ENCODE results near the gene TBX5. TPM values are rescaled to one million over a fixed set of nuclear protein-coding genes. Genes with fewer than 3 reads are reported as not detected.

Gene TBX5
- polyA plus RNA-seq, 1 donor, result not detected

GRCh38 chr12:114344303-114344663 is 61.7 kb downstream of the TBX5 start:
- Histone ChIP-seq H3K27me3 (ENCODE audit: control insufficient read depth, insufficient read depth, low read length) (no peaks in the 10 kb centered on the region), H3K27ac (ENCODE audit: low read length) (no peak overlapping the region), H3K9me3 (ENCODE audit: control insufficient read depth, low read depth, low read length) (no peaks in the 10 kb centered on the region), H3K4me1 (ENCODE audit: control insufficient read depth, insufficient read depth, low read length) (no peaks in the 10 kb centered on the region), H3K36me3 (ENCODE audit: control insufficient read depth, insufficient read depth, low read length) (no peaks in the 10 kb centered on the region), H3K4me3 (ENCODE audit: low read length) (no peak overlapping the region)
- no CpG with 5 or more reads among the region's 1 CpG for WGBS (ENCODE audit: insufficient coverage, low lambda C conversion rate)
- no peak for DNase-seq

- Histone ChIP-seq H3K4me1 (ENCODE audit: control insufficient read depth, insufficient read depth, low read length) (no peaks in the 10 kb centered on the region), H3K4me3 (ENCODE audit: low read length) (no peak overlapping the region), H3K27ac (ENCODE audit: low read length) (no peak overlapping the region), H3K27me3 (ENCODE audit: control insufficient read depth, insufficient read depth, low read length) (no peaks in the 10 kb centered on the region), H3K9me3 (ENCODE audit: control insufficient read depth, low read depth, low read length) (no peaks in the 10 kb centered on the region), H3K36me3 (ENCODE audit: control insufficient read depth, insufficient read depth, low read length) (no peaks in the 10 kb centered on the region)
- WGBS (ENCODE audit: insufficient coverage, low lambda C conversion rate), result no CpG with 5 or more reads among the region's 4 CpGs
- DNase-seq, result no peak
These were observed 62.2 kb downstream of the TBX5 start for GRCh38 chr12:114343585-114344302.

GRCh38 chr12:114342656-114343055 is 63.3 kb downstream of the TBX5 start:
- WGBS (ENCODE audit: insufficient coverage, low lambda C conversion rate), result 100% methylated on average over 1 of the region's 5 CpGs
- DNase-seq, result no peak
- no peaks in the 10 kb centered on the region for H3K36me3 ChIP-seq (ENCODE audit: control insufficient read depth, insufficient read depth, low read length)

GRCh38 chr12:114341635-114342034 is 64.3 kb downstream of the TBX5 start:
- DNase-seq, result no peak
- no peaks in the 10 kb centered on the region for H3K27me3 ChIP-seq (ENCODE audit: control insufficient read depth, insufficient read depth, low read length)
- WGBS (ENCODE audit: insufficient coverage, low lambda C conversion rate), result 90% methylated on average over 3 of the region's 6 CpGs
- no peak overlapping the region for H3K4me3 ChIP-seq (ENCODE audit: low read length)
- no peak overlapping the region for H3K27ac ChIP-seq (ENCODE audit: low read length)
- no peaks in the 10 kb centered on the region for H3K36me3 ChIP-seq (ENCODE audit: control insufficient read depth, insufficient read depth, low read length)
- H3K9me3 ChIP-seq (ENCODE audit: control insufficient read depth, low read depth, low read length), result no peaks in the 10 kb centered on the region
- no peaks in the 10 kb centered on the region for H3K4me1 ChIP-seq (ENCODE audit: control insufficient read depth, insufficient read depth, low read length)

More at GRCh38 chr12:114342656-114343055, 63.3 kb downstream of the TBX5 start:
- Histone ChIP-seq H3K9me3 (ENCODE audit: control insufficient read depth, low read depth, low read length) (no peaks in the 10 kb centered on the region), H3K4me3 (ENCODE audit: low read length) (no peak overlapping the region), H3K27me3 (ENCODE audit: control insufficient read depth, insufficient read depth, low read length) (no peaks in the 10 kb centered on the region), H3K4me1 (ENCODE audit: control insufficient read depth, insufficient read depth, low read length) (no peaks in the 10 kb centered on the region), H3K27ac (ENCODE audit: low read length) (no peak overlapping the region)

GRCh38 chr12:114340231-114340630 is 65.7 kb downstream of the TBX5 start:
- Histone ChIP-seq H3K27me3 (ENCODE audit: control insufficient read depth, insufficient read depth, low read length) (no peaks in the 10 kb centered on the region), H3K4me1 (ENCODE audit: control insufficient read depth, insufficient read depth, low read length) (no peaks in the 10 kb centered on the region), H3K27ac (ENCODE audit: low read length) (no peak overlapping the region), H3K9me3 (ENCODE audit: control insufficient read depth, low read depth, low read length) (no peaks in the 10 kb centered on the region), H3K4me3 (ENCODE audit: low read length) (no peak overlapping the region), H3K36me3 (ENCODE audit: control insufficient read depth, insufficient read depth, low read length) (no peaks in the 10 kb centered on the region)
- no peak for DNase-seq
- 60% methylated on average over 1 of the region's 3 CpGs for WGBS (ENCODE audit: insufficient coverage, low lambda C conversion rate)

GRCh38 chr12:114339626-114340025 is 66.3 kb downstream of the TBX5 start:
- 67% methylated on average over 1 of the region's 2 CpGs for WGBS (ENCODE audit: insufficient coverage, low lambda C conversion rate)
- H3K36me3 ChIP-seq (ENCODE audit: control insufficient read depth, insufficient read depth, low read length), result no peaks in the 10 kb centered on the region
- no peak overlapping the region for H3K27ac ChIP-seq (ENCODE audit: low read length)
- H3K27me3 ChIP-seq (ENCODE audit: control insufficient read depth, insufficient read depth, low read length), result no peaks in the 10 kb centered on the region
- DNase-seq, result no peak
- no peak overlapping the region for H3K4me3 ChIP-seq (ENCODE audit: low read length)
- H3K4me1 ChIP-seq (ENCODE audit: control insufficient read depth, insufficient read depth, low read length), result no peaks in the 10 kb centered on the region
- no peaks in the 10 kb centered on the region for H3K9me3 ChIP-seq (ENCODE audit: control insufficient read depth, low read depth, low read length)

- no CpG with 5 or more reads among the region's 5 CpGs for WGBS (ENCODE audit: insufficient coverage, low lambda C conversion rate)
- no peaks in the 10 kb centered on the region for H3K36me3 ChIP-seq (ENCODE audit: control insufficient read depth, insufficient read depth, low read length)
These were observed 70.3 kb downstream of the TBX5 start for GRCh38 chr12:114335607-114336006.

GRCh38 chr12:114334395-114334794 is 71.5 kb downstream of the TBX5 start:
- no CpG with 5 or more reads among the region's 5 CpGs for WGBS (ENCODE audit: insufficient coverage, low lambda C conversion rate)
- Histone ChIP-seq H3K4me1 (ENCODE audit: control insufficient read depth, insufficient read depth, low read length) (no peaks in the 10 kb centered on the region), H3K9me3 (ENCODE audit: control insufficient read depth, low read depth, low read length) (no peaks in the 10 kb centered on the region), H3K27ac (ENCODE audit: low read length) (no peak overlapping the region), H3K4me3 (ENCODE audit: low read length) (no peak overlapping the region), H3K36me3 (ENCODE audit: control insufficient read depth, insufficient read depth, low read length) (no peaks in the 10 kb centered on the region), H3K27me3 (ENCODE audit: control insufficient read depth, insufficient read depth, low read length) (peaks cover 2% of the 10 kb centered on the region)
- DNase-seq, result no peak

More at GRCh38 chr12:114335607-114336006, 70.3 kb downstream of the TBX5 start:
- no peaks in the 10 kb centered on the region for H3K9me3 ChIP-seq (ENCODE audit: control insufficient read depth, low read depth, low read length)
- no peaks in the 10 kb centered on the region for H3K4me1 ChIP-seq (ENCODE audit: control insufficient read depth, insufficient read depth, low read length)
- no peak overlapping the region for H3K27ac ChIP-seq (ENCODE audit: low read length)
- H3K27me3 ChIP-seq (ENCODE audit: control insufficient read depth, insufficient read depth, low read length), result peaks cover 2% of the 10 kb centered on the region
- no peak for DNase-seq
- H3K4me3 ChIP-seq (ENCODE audit: low read length), result no peak overlapping the region

- WGBS (ENCODE audit: insufficient coverage, low lambda C conversion rate), result no CpG with 5 or more reads among the region's 2 CpGs
- H3K9me3 ChIP-seq (ENCODE audit: control insufficient read depth, low read depth, low read length), result no peaks in the 10 kb centered on the region
These were observed 77.7 kb downstream of the TBX5 start for GRCh38 chr12:114328292-114328691.

GRCh38 chr12:114327765-114328164 is 78.2 kb downstream of the TBX5 start:
- no peaks in the 10 kb centered on the region for H3K36me3 ChIP-seq (ENCODE audit: control insufficient read depth, insufficient read depth, low read length)
- peaks cover 2% of the 10 kb centered on the region for H3K27me3 ChIP-seq (ENCODE audit: control insufficient read depth, insufficient read depth, low read length)
- DNase-seq, result no peak
- no peak overlapping the region for H3K4me3 ChIP-seq (ENCODE audit: low read length)
- H3K27ac ChIP-seq (ENCODE audit: low read length), result no peak overlapping the region
- H3K4me1 ChIP-seq (ENCODE audit: control insufficient read depth, insufficient read depth, low read length), result no peaks in the 10 kb centered on the region
- no peaks in the 10 kb centered on the region for H3K9me3 ChIP-seq (ENCODE audit: control insufficient read depth, low read depth, low read length)

More at GRCh38 chr12:114328292-114328691, 77.7 kb downstream of the TBX5 start:
- no peaks in the 10 kb centered on the region for H3K36me3 ChIP-seq (ENCODE audit: control insufficient read depth, insufficient read depth, low read length)
- no peak for DNase-seq
- H3K4me3 ChIP-seq (ENCODE audit: low read length), result no peak overlapping the region
- H3K4me1 ChIP-seq (ENCODE audit: control insufficient read depth, insufficient read depth, low read length), result no peaks in the 10 kb centered on the region
- peaks cover 2% of the 10 kb centered on the region for H3K27me3 ChIP-seq (ENCODE audit: control insufficient read depth, insufficient read depth, low read length)
- H3K27ac ChIP-seq (ENCODE audit: low read length), result no peak overlapping the region

- Histone ChIP-seq H3K27me3 (ENCODE audit: control insufficient read depth, insufficient read depth, low read length) (peaks cover 9% of the 10 kb centered on the region), H3K36me3 (ENCODE audit: control insufficient read depth, insufficient read depth, low read length) (no peaks in the 10 kb centered on the region), H3K4me1 (ENCODE audit: control insufficient read depth, insufficient read depth, low read length) (no peaks in the 10 kb centered on the region), H3K27ac (ENCODE audit: low read length) (no peak overlapping the region), H3K9me3 (ENCODE audit: control insufficient read depth, low read depth, low read length) (no peaks in the 10 kb centered on the region), H3K4me3 (ENCODE audit: low read length) (no peak overlapping the region)
- WGBS (ENCODE audit: insufficient coverage, low lambda C conversion rate), result no CpG with 5 or more reads among the region's 1 CpG
- DNase-seq, result no peak
These were observed 84.4 kb downstream of the TBX5 start for GRCh38 chr12:114321524-114321923.
